Hepatocyte (in vitro differentiated cells): ENCODE measurements around the gene ZNF385D. TPM values are rescaled to one million over a fixed set of nuclear protein-coding genes. Genes with fewer than 3 reads are reported as not detected.

ENCODE experiments used
- DNase-seq: peaks from one replicate; pipeline ENCODE4 v3.0.0-alpha.2; 2016; ENCODE audit warnings: low spot score
- H2AFZ ChIP-seq: fragments of 200-600 bp; sonication (generic); 2 replicates; pipeline ENCODE4 v1.6.0; 2016; ENCODE audit warnings: antibody characterized with exemption, mild to moderate bottlenecking
- H3K27ac ChIP-seq: fragments of 200-600 bp; sonication (generic); 2 replicates; pipeline ENCODE4 v1.5.1; 2016; ENCODE audit warnings: mild to moderate bottlenecking
- H3K27me3 ChIP-seq: fragments of 200-600 bp; sonication (generic); 2 replicates; pipeline ENCODE4 v1.6.1; 2016
- H3K36me3 ChIP-seq: fragments of 200-600 bp; sonication (generic); replicated peaks from 2 replicates; pipeline ENCODE4 v1.5.1; 2016; ENCODE audit warnings: low read depth; ENCODE audit not compliant: insufficient read depth
- H3K4me1 ChIP-seq: fragments of 200-600 bp; sonication (generic); 2 replicates; pipeline ENCODE4 v1.5.1; 2016; ENCODE audit warnings: mild to moderate bottlenecking, moderate library complexity; ENCODE audit not compliant: insufficient read depth
- H3K4me2 ChIP-seq: fragments of 200-600 bp; sonication (generic); 2 replicates; pipeline ENCODE4 v1.6.0; 2016
- H3K4me3 ChIP-seq: fragments of 200-600 bp; sonication (generic); 2 replicates; pipeline ENCODE4 v1.5.1; 2016; ENCODE audit warnings: mild to moderate bottlenecking
- H3K79me2 ChIP-seq: fragments of 200-600 bp; sonication (generic); 2 replicates; pipeline ENCODE4 v1.6.0; 2017; ENCODE audit warnings: mild to moderate bottlenecking
- H3K9me2 ChIP-seq: fragments of 200-600 bp; sonication (generic); replicated peaks from 2 replicates; pipeline ENCODE4 v1.6.0; 2017; ENCODE audit warnings: mild to moderate bottlenecking; ENCODE audit not compliant: insufficient read depth
- H3K9me3 ChIP-seq: fragments of 200-600 bp; sonication (generic); 2 replicates; pipeline ENCODE4 v1.5.1; 2016; ENCODE audit warnings: low read depth, mild to moderate bottlenecking
- H4K20me1 ChIP-seq: fragments of 200-600 bp; sonication (generic); 2 replicates; pipeline ENCODE4 v1.6.0; 2016; ENCODE audit warnings: mild to moderate bottlenecking; ENCODE audit not compliant: insufficient read depth, poor library complexity, severe bottlenecking
- EZH2 ChIP-seq: fragments of 200-600 bp; sonication (generic); IDR thresholded peaks from 2 replicates; pipeline ENCODE4 v1.6.1; 2016; ENCODE audit warnings: antibody characterized with exemption, mild to moderate bottlenecking, borderline replicate concordance
- EZH2phosphoT487 ChIP-seq: fragments of 200-600 bp; sonication (generic); IDR thresholded peaks from one replicate; pipeline ENCODE4 v1.6.1; 2018; ENCODE audit warnings: antibody characterized with exemption, mild to moderate bottlenecking, low read depth, moderate library complexity; ENCODE audit not compliant: unreplicated experiment, severe bottlenecking
- WGBS: methylation state at CpG from one replicate; pipeline ENCODE4 v1.1.6; 2016; ENCODE audit warnings: low lambda C conversion rate; ENCODE audit errors: missing lambda C conversion rate; 5-methylcytosine and 5-hydroxymethylcytosine counted together
- polyA plus RNA-seq: library from polyadenylated mRNA; unstranded; fragments of >200 nt; fragmentation: Nextera tagmentation; extraction: Ambion mirVana; gene quantifications from 2 replicates; pipeline ENCODE4 v1.2.1, GENCODE V29; 2016
- total RNA-seq: library from RNA; depleted of rRNA; stranded (reverse); fragments of >200 nt; gene quantifications from 2 replicates; pipeline ENCODE4 v1.2.3, GENCODE V29; 2014
- TF ChIP-seq, protein P1 (sequence below): fragments of 200-600 bp; sonication (generic); IDR thresholded peaks from 2 replicates; pipeline ENCODE4 v1.5.1; 2016; ENCODE audit warnings: antibody characterized with exemption, mild to moderate bottlenecking; ENCODE audit not compliant: poor library complexity

Gene ZNF385D
- total and polyA plus RNA-seq, 2 experiments from 2014 or later, result 4.9 to 7.4 TPM

- Histone ChIP-seq H3K9me2 (no peaks in the 10 kb centered on the region), H3K36me3 (no peaks in the 10 kb centered on the region), H3K4me1 (no peaks in the 10 kb centered on the region), H3K79me2 (no peaks in the 10 kb centered on the region), H3K27me3 (no peaks in the 10 kb centered on the region), H3K9me3 (no peaks in the 10 kb centered on the region), H2AFZ (no peak overlapping the region), H4K20me1 (no peaks in the 10 kb centered on the region), H3K27ac (no peak overlapping the region), H3K4me3 (no peak overlapping the region), H3K4me2 (no peak overlapping the region)
- DNase-seq, result no peak
- WGBS, result 95% methylated on average over 4 of the region's 4 CpGs
- TF ChIP-seq EZH2, result no peak
Observed at GRCh38 chr3:21398461-21398860, 352.5 kb downstream of the ZNF385D start.

GRCh38 chr3:21393683-21394311 lies 357.2 kb downstream of the ZNF385D start:
- 91% methylated on average over 4 of the region's 4 CpGs for WGBS
- Histone ChIP-seq H3K27me3 (no peaks in the 10 kb centered on the region), H2AFZ (no peak overlapping the region), H3K79me2 (no peaks in the 10 kb centered on the region), H3K36me3 (no peaks in the 10 kb centered on the region), H3K9me3 (no peaks in the 10 kb centered on the region), H3K27ac (no peak overlapping the region), H3K9me2 (no peaks in the 10 kb centered on the region), H3K4me1 (no peaks in the 10 kb centered on the region), H4K20me1 (no peaks in the 10 kb centered on the region), H3K4me3 (no peak overlapping the region), H3K4me2 (no peak overlapping the region)
- no peak for TF ChIP-seq EZH2
- TF ChIP-seq EZH2phosphoT487, result no peak
- TF ChIP-seq, protein P1, sequence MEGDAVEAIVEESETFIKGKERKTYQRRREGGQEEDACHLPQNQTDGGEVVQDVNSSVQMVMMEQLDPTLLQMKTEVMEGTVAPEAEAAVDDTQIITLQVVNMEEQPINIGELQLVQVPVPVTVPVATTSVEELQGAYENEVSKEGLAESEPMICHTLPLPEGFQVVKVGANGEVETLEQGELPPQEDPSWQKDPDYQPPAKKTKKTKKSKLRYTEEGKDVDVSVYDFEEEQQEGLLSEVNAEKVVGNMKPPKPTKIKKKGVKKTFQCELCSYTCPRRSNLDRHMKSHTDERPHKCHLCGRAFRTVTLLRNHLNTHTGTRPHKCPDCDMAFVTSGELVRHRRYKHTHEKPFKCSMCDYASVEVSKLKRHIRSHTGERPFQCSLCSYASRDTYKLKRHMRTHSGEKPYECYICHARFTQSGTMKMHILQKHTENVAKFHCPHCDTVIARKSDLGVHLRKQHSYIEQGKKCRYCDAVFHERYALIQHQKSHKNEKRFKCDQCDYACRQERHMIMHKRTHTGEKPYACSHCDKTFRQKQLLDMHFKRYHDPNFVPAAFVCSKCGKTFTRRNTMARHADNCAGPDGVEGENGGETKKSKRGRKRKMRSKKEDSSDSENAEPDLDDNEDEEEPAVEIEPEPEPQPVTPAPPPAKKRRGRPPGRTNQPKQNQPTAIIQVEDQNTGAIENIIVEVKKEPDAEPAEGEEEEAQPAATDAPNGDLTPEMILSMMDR, result no peak
- DNase-seq, result no peak

GRCh38 chr3:21392526-21392925 lies 358.5 kb downstream of the ZNF385D start:
- Histone ChIP-seq H3K36me3 (no peaks in the 10 kb centered on the region), H3K27me3 (no peaks in the 10 kb centered on the region), H3K27ac (no peak overlapping the region), H2AFZ (no peak overlapping the region), H3K9me2 (no peaks in the 10 kb centered on the region), H3K79me2 (no peaks in the 10 kb centered on the region), H4K20me1 (no peaks in the 10 kb centered on the region), H3K4me1 (no peaks in the 10 kb centered on the region), H3K4me2 (no peak overlapping the region), H3K4me3 (no peak overlapping the region), H3K9me3 (no peaks in the 10 kb centered on the region)
- no peak for DNase-seq
- no peak for TF ChIP-seq EZH2phosphoT487
- 54% methylated on average over 1 of the region's 1 CpG for WGBS

DNA sequence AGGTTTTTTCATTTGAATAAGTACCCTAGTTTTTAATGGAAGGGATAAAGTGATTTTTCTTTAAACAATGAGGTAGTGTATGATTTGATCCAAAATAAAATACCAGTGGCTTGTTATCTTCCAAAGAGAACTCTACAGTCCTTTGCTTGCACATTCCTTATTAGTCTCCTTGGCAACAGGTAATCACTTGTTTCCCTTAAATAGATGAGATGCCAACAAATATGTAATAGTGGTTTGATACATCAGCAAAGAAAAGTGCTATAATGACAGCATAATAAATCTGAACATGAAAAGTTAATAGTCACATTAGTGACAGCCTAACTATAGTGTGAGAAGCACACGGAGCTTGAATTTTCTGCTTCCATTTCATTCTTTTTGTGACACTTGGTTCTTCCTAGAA lies 360.2 kb downstream of the ZNF385D start:
- Histone ChIP-seq H3K79me2 (no peaks in the 10 kb centered on the region), H3K27ac (no peak overlapping the region), H3K4me1 (no peaks in the 10 kb centered on the region), H3K4me3 (no peak overlapping the region), H4K20me1 (no peaks in the 10 kb centered on the region), H3K27me3 (no peaks in the 10 kb centered on the region), H3K9me2 (no peaks in the 10 kb centered on the region), H3K36me3 (no peaks in the 10 kb centered on the region), H3K9me3 (no peaks in the 10 kb centered on the region), H3K4me2 (no peak overlapping the region), H2AFZ (no peak overlapping the region)
- TF ChIP-seq EZH2phosphoT487 (no peak), EZH2 (no peak)
- TF ChIP-seq, protein P1, result no peak
- no peak for DNase-seq
- WGBS, result 75% methylated on average over 1 of the region's 1 CpG
